GM18526 (cell line): ENCODE measurements around the gene TAS2R3.

Source experiments
- POLR2A ChIP-seq: IDR thresholded peaks from 3 replicates; pipeline ENCODE4 v1.6.1; 2011; ENCODE audit not compliant: insufficient read length; ENCODE audit errors: extremely low read depth

TAS2R3 gene

GRCh38 chr7:141763797-141764196, at the start of gene TAS2R3:
Gene TAS2R3, plus strand, starts transcription at chr7:141764097. Its CDS starts 62 bp downstream, at chr7:141764159.
- no peak for TF ChIP-seq POLR2A

GRCh38 chr7:141714571-141714970, 49.3 kb upstream of the TAS2R3 start:
- no peak for TF ChIP-seq POLR2A

GRCh38 chr7:141715018-141715417, 48.9 kb upstream of the TAS2R3 start:
- TF ChIP-seq POLR2A, result no peak

- TF ChIP-seq POLR2A, result no peak
Measured at GRCh38 chr7:141715794-141716689, 47.9 kb upstream of the TAS2R3 start.

GRCh38 chr7:141717450-141717849, 46.4 kb upstream of the TAS2R3 start:
- TF ChIP-seq POLR2A, result no peak

GRCh38 chr7:141722529-141722928, 41.4 kb upstream of the TAS2R3 start:
- no peak for TF ChIP-seq POLR2A

GRCh38 chr7:141729020-141729419, 34.9 kb upstream of the TAS2R3 start:
- TF ChIP-seq POLR2A, result no peak

GRCh38 chr7:141731476-141732149, 32.3 kb upstream of the TAS2R3 start:
- TF ChIP-seq POLR2A, result no peak

- TF ChIP-seq POLR2A, result no peak
Measured at GRCh38 chr7:141737118-141737835, 26.6 kb upstream of the TAS2R3 start.

GRCh38 chr7:141737836-141738591, 25.9 kb upstream of the TAS2R3 start, which contains the start of gene SSBP1:
Gene SSBP1, plus strand, starts transcription at chr7:141738358. Its CDS starts 809 bp downstream, at chr7:141739167.
- peak; percentile 93 for TF ChIP-seq POLR2A

GRCh38 chr7:141738592-141739013, 25.3 kb upstream of the TAS2R3 start:
- no peak for TF ChIP-seq POLR2A

- TF ChIP-seq POLR2A, result no peak
Measured at GRCh38 chr7:141739250-141739649, 24.6 kb upstream of the TAS2R3 start.

- no peak for TF ChIP-seq POLR2A
Measured at GRCh38 chr7:141742229-141742628, 21.7 kb upstream of the TAS2R3 start.

- TF ChIP-seq POLR2A, result no peak
Measured at GRCh38 chr7:141744131-141744530, 19.8 kb upstream of the TAS2R3 start.

GRCh38 chr7:141748396-141748795, 15.5 kb upstream of the TAS2R3 start:
- no peak for TF ChIP-seq POLR2A
